Fibroblast of lung (primary cell): Measurements from ENCODE around the gene INMT. TPM values are rescaled to one million over a fixed set of nuclear protein-coding genes. Genes with fewer than 3 reads are reported as not detected.

Experiments
- DNase-seq, 2 donors: peaks; one replicate each; pipeline versions ENCODE4 v3.0.0 to v3.0.0-alpha.2; 2010; ENCODE audit warnings: low read depth in 2 of 2
- H2AFZ ChIP-seq: 2 replicates; pipeline ENCODE4 v1.5.1; 2012; ENCODE audit warnings: low read length, control low read depth, inconsistent platforms
- H3K27ac ChIP-seq: 2 replicates; pipeline ENCODE4 v1.5.1; 2011; ENCODE audit warnings: low read length, control low read depth; ENCODE audit not compliant: insufficient read depth
- H3K27me3 ChIP-seq: 2 replicates; pipeline ENCODE4 v1.5.1; 2011; ENCODE audit warnings: mild to moderate bottlenecking, low read length; ENCODE audit not compliant: control insufficient read depth, insufficient read depth
- H3K36me3 ChIP-seq: 2 replicates; pipeline ENCODE4 v1.5.1; 2011; ENCODE audit warnings: low read length; ENCODE audit not compliant: control insufficient read depth, insufficient read depth
- H3K4me1 ChIP-seq: 2 replicates; pipeline ENCODE4 v1.5.1; 2011; ENCODE audit warnings: low read length; ENCODE audit not compliant: control insufficient read depth, insufficient read depth; ENCODE audit errors: extremely low read depth
- H3K4me2 ChIP-seq: 2 replicates; pipeline ENCODE4 v1.5.1; 2011; ENCODE audit warnings: low read length, control low read depth; ENCODE audit not compliant: insufficient read depth; ENCODE audit errors: extremely low read depth
- H3K4me3 ChIP-seq, 4 experiments: fragments of 200-600 bp in 1 of 4; sonication (generic) in 1 of 4; replicated peaks in 1 of 4; 2 replicates each; pipeline ENCODE4 v1.5.1; 2011 to 2016; ENCODE audit warnings: low read length in 4 of 4, low read depth in 3 of 4, mild to moderate bottlenecking in 3 of 4, control low read depth in 2 of 4, inconsistent platforms in 1 of 4, mixed read lengths in 1 of 4; ENCODE audit not compliant: insufficient read depth in 1 of 4; ENCODE audit errors: control extremely low read depth in 1 of 4
- H3K79me2 ChIP-seq: 2 replicates; pipeline ENCODE4 v1.5.1; 2012; ENCODE audit warnings: mild to moderate bottlenecking, low read length, inconsistent platforms; ENCODE audit not compliant: control insufficient read depth, insufficient read depth
- H3K9ac ChIP-seq: 2 replicates; pipeline ENCODE4 v1.5.1; 2011; ENCODE audit warnings: mild to moderate bottlenecking, low read length, control low read depth; ENCODE audit not compliant: insufficient read depth
- H3K9me3 ChIP-seq: 2 replicates; pipeline ENCODE4 v1.5.1; 2012; ENCODE audit warnings: low read depth, low read length; ENCODE audit not compliant: control insufficient read depth, insufficient read depth
- H4K20me1 ChIP-seq: 2 replicates; pipeline ENCODE4 v1.5.1; 2011; ENCODE audit warnings: low read length; ENCODE audit not compliant: control insufficient read depth, insufficient read depth; ENCODE audit errors: extremely low read depth
- EZH2 ChIP-seq: IDR thresholded peaks from 2 replicates; pipeline ENCODE4 v1.5.1; 2012; ENCODE audit warnings: low read length, control low read depth, mild to moderate bottlenecking; ENCODE audit errors: missing control alignments
- polyA plus RNA-seq, 2 donors: library from polyadenylated mRNA; depleted of rRNA in 1 of 2; stranded (reverse) in 1 of 2; unstranded in 1 of 2; fragments of >200 nt; gene quantifications; 2 replicates each; pipeline ENCODE4 v1.2.1, GENCODE V29; 2011 to 2012; ENCODE audit warnings: missing spikeins in 1 of 2
- total RNA-seq: library from RNA; depleted of rRNA; stranded (reverse); fragments of >200 nt; gene quantifications from 2 replicates; pipeline ENCODE4 v1.2.1, GENCODE V29; 2014
- TF ChIP-seq, protein P1 (sequence below), 2 donors: IDR thresholded peaks in 1 of 2; conservative IDR thresholded peaks in 1 of 2; 1 replicate in 1 of 2; 2 replicates in 1 of 2; pipeline ENCODE4 v1.5.1; 2011 to 2012; ENCODE audit warnings: low read length in 2 of 2, control low read depth in 1 of 2, inconsistent platforms in 1 of 2, low read depth in 1 of 2, mild to moderate bottlenecking in 1 of 2

INMT gene
- total and polyA plus RNA-seq, 2 donors (not counting 1 experiment from before 2014, with no cell fraction given), result 75.8 to 237 TPM

GRCh38 chr7:30741289-30741688 lies 10.6 kb upstream of the INMT start:
- Histone ChIP-seq H3K9me3 (no peaks in the 10 kb centered on the region), H3K9ac (no peak overlapping the region), H3K27ac (no peak overlapping the region), H3K36me3 (no peaks in the 10 kb centered on the region), H3K4me1 (no peaks in the 10 kb centered on the region), H3K27me3 (peaks cover 16% of the 10 kb centered on the region), H3K79me2 (no peaks in the 10 kb centered on the region), H4K20me1 (no peaks in the 10 kb centered on the region), H2AFZ (no peak overlapping the region), H3K4me3 (no peak overlapping the region), H3K4me2 (no peak overlapping the region)
- DNase-seq, result no peak
- TF ChIP-seq EZH2, result no peak
- TF ChIP-seq, protein P1, sequence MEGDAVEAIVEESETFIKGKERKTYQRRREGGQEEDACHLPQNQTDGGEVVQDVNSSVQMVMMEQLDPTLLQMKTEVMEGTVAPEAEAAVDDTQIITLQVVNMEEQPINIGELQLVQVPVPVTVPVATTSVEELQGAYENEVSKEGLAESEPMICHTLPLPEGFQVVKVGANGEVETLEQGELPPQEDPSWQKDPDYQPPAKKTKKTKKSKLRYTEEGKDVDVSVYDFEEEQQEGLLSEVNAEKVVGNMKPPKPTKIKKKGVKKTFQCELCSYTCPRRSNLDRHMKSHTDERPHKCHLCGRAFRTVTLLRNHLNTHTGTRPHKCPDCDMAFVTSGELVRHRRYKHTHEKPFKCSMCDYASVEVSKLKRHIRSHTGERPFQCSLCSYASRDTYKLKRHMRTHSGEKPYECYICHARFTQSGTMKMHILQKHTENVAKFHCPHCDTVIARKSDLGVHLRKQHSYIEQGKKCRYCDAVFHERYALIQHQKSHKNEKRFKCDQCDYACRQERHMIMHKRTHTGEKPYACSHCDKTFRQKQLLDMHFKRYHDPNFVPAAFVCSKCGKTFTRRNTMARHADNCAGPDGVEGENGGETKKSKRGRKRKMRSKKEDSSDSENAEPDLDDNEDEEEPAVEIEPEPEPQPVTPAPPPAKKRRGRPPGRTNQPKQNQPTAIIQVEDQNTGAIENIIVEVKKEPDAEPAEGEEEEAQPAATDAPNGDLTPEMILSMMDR (conservative IDR thresholded peaks at IDR 0.05 in 1 of 2, IDR thresholded peaks at IDR 0.05 in 1 of 2; ENCODE audit: low read depth in 1 of 2, low read length in 2 of 2), result no peak

- H3K4me1 ChIP-seq, result no peaks in the 10 kb centered on the region
- no peaks in the 10 kb centered on the region for H4K20me1 ChIP-seq
- DNase-seq, result peak in 1 of 2 donors; percentile 59
- no peak for TF ChIP-seq EZH2
- TF ChIP-seq, protein P1 (conservative IDR thresholded peaks at IDR 0.05 in 1 of 2, IDR thresholded peaks at IDR 0.05 in 1 of 2; ENCODE audit: low read depth in 1 of 2, low read length in 2 of 2), result peak; percentile 25 to 44
- no peaks in the 10 kb centered on the region for H3K36me3 ChIP-seq
- H2AFZ ChIP-seq, result no peak overlapping the region
- no peaks in the 10 kb centered on the region for H3K79me2 ChIP-seq
- H3K4me2 ChIP-seq, result no peak overlapping the region
- H3K9ac ChIP-seq, result no peak overlapping the region
- no peaks in the 10 kb centered on the region for H3K9me3 ChIP-seq
- peaks cover 10% of the 10 kb centered on the region for H3K27me3 ChIP-seq
- no peak overlapping the region for H3K4me3 ChIP-seq
- H3K27ac ChIP-seq, result no peak overlapping the region
Measured at GRCh38 chr7:30743371-30744074, 8.4 kb upstream of the INMT start.

DNA sequence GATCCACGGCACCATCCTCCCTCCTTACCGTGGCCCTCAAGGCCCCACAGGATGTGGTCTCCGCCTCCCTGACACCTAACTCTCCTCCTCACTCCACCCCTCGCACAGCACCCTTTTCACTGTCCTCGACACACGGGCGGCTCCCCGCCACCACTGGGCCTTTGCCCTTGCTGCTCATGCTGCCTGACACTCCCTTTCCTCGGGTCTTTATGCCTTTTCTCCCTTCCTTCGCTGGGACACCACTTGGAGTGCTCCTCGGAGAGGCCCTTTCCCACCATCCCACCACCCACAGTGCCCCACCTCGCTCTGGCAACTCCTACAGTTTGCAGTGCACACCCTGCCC lies 7.9 kb upstream of the INMT start:
- no peak for TF ChIP-seq EZH2
- TF ChIP-seq, protein P1 (conservative IDR thresholded peaks at IDR 0.05 in 1 of 2, IDR thresholded peaks at IDR 0.05 in 1 of 2; ENCODE audit: low read depth in 1 of 2, low read length in 2 of 2), result no peak
- no peak overlapping the region for H3K27ac ChIP-seq
- no peaks in the 10 kb centered on the region for H3K36me3 ChIP-seq
- H3K79me2 ChIP-seq, result no peaks in the 10 kb centered on the region
- H3K9me3 ChIP-seq, result no peaks in the 10 kb centered on the region
- no peak overlapping the region for H3K4me3 ChIP-seq
- H3K4me2 ChIP-seq, result no peak overlapping the region
- H3K9ac ChIP-seq, result no peak overlapping the region
- no peak for DNase-seq
- H3K4me1 ChIP-seq, result no peaks in the 10 kb centered on the region
- H3K27me3 ChIP-seq, result peaks cover 6% of the 10 kb centered on the region
- no peak overlapping the region for H2AFZ ChIP-seq
- H4K20me1 ChIP-seq, result no peaks in the 10 kb centered on the region
